WTC11 (cell line): Measurements from ENCODE around the gene BRCA1. TPM values are rescaled to one million over a fixed set of nuclear protein-coding genes. Genes with fewer than 3 reads are reported as not detected.

Experiments
- ATAC-seq: fragments of 200-7000 bp; cut with Tn5 transposase; 2 replicates; pipeline ENCODE4 v1.10.0; 2021; ENCODE audit warnings: mild to moderate bottlenecking, moderate library complexity
- CTCF ChIA-PET: fragments of 300-600 bp; sonication (Branson Sonifier 250); formaldehyde crosslinking; loops from one replicate; lab custom pipeline; 2021; ENCODE audit warnings: antibody characterized with exemption; lab: Charles Lee
- POLR2A ChIA-PET: fragments of 350-600 bp; sonication (Branson Sonifier 250); formaldehyde crosslinking; loops from one replicate; lab custom pipeline; 2021; ENCODE audit warnings: antibody characterized with exemption; lab: Charles Lee
- DNase-seq: peaks from one replicate; pipeline ENCODE4 v3.0.0; 2021; ENCODE audit warnings: low spot score
- H3K27ac Mint-ChIP-seq: 2 replicates; pipeline ENCODE4 v1.8.0; 2021; ENCODE audit warnings: mixed read lengths
- H3K27me3 Mint-ChIP-seq: 2 replicates; pipeline ENCODE4 v1.8.0; 2021; ENCODE audit warnings: low read depth, mild to moderate bottlenecking, moderate library complexity, mixed read lengths
- H3K36me3 Mint-ChIP-seq: 2 replicates; pipeline ENCODE4 v1.8.0; 2021; ENCODE audit warnings: mixed read lengths
- H3K4me1 Mint-ChIP-seq: 2 replicates; pipeline ENCODE4 v1.8.0; 2022; ENCODE audit warnings: mixed read lengths
- H3K4me3 Mint-ChIP-seq: 2 replicates; pipeline ENCODE4 v1.8.0; 2021; ENCODE audit warnings: mild to moderate bottlenecking, moderate library complexity, mixed read lengths
- H3K9me3 Mint-ChIP-seq: 2 replicates; pipeline ENCODE4 v1.8.0; 2021; ENCODE audit warnings: mixed read lengths
- ARID4B ChIP-seq: sonication (generic); formaldehyde crosslinking; IDR thresholded peaks from 2 replicates; pipeline ENCODE4 v1.8.0; 2023; ENCODE audit warnings: missing genetic modification reagents, mild to moderate bottlenecking, borderline replicate concordance
- E2F1 ChIP-seq: sonication (generic); formaldehyde crosslinking; IDR thresholded peaks from 2 replicates; pipeline ENCODE4 v1.8.0; 2022; ENCODE audit warnings: mild to moderate bottlenecking, missing genetic modification reagents
- ETV6 ChIP-seq: sonication (generic); formaldehyde crosslinking; IDR thresholded peaks from 2 replicates; pipeline ENCODE4 v1.8.1; 2022; ENCODE audit warnings: mild to moderate bottlenecking, missing genetic modification reagents
- HMGA2 ChIP-seq: fragments of 250-450 bp; sonication (Bioruptor Pico); IDR thresholded peaks from 2 replicates; pipeline ENCODE4 v1.4.0; 2021; ENCODE audit warnings: mild to moderate bottlenecking, moderate library complexity
- HMGXB4 ChIP-seq: sonication (generic); formaldehyde crosslinking; IDR thresholded peaks from 2 replicates; pipeline ENCODE4 v1.8.1; 2023; ENCODE audit warnings: mild to moderate bottlenecking, moderate library complexity, missing genetic modification reagents
- KAT7 ChIP-seq: sonication (generic); formaldehyde crosslinking; IDR thresholded peaks from 2 replicates; pipeline ENCODE4 v1.8.1; 2023; ENCODE audit warnings: missing genetic modification reagents, mild to moderate bottlenecking, borderline replicate concordance
- NR1H2 ChIP-seq: sonication (generic); formaldehyde crosslinking; IDR thresholded peaks from 2 replicates; pipeline ENCODE4 v1.9.0; 2021; ENCODE audit warnings: mild to moderate bottlenecking, moderate library complexity, missing genetic modification reagents
- NR2C2 ChIP-seq: sonication (generic); formaldehyde crosslinking; IDR thresholded peaks from 2 replicates; pipeline ENCODE4 v1.8.0; 2022; ENCODE audit warnings: mild to moderate bottlenecking, missing genetic modification reagents
- OVOL2 ChIP-seq: fragments of 250-450 bp; sonication (Bioruptor Pico); IDR thresholded peaks from 2 replicates; pipeline ENCODE4 v1.9.0; 2021; ENCODE audit warnings: mild to moderate bottlenecking, borderline replicate concordance
- PRRX2 ChIP-seq: fragments of 250-450 bp; sonication (Bioruptor Pico); IDR thresholded peaks from 2 replicates; pipeline ENCODE4 v1.8.0; 2021; ENCODE audit warnings: mild to moderate bottlenecking
- SMAD3 ChIP-seq: sonication (generic); formaldehyde crosslinking; IDR thresholded peaks from 2 replicates; pipeline ENCODE4 v1.8.0; 2022; ENCODE audit warnings: missing genetic modification reagents, mild to moderate bottlenecking, borderline replicate concordance
- USF2 ChIP-seq: sonication (generic); formaldehyde crosslinking; IDR thresholded peaks from 2 replicates; pipeline ENCODE4 v1.8.1; 2023; ENCODE audit warnings: mild to moderate bottlenecking, missing genetic modification reagents, moderate library complexity
- ZNF121 ChIP-seq: sonication (generic); formaldehyde crosslinking; IDR thresholded peaks from 2 replicates; pipeline ENCODE4 v1.8.0; 2023; ENCODE audit warnings: missing genetic modification reagents
- ZNF232 ChIP-seq: sonication (generic); formaldehyde crosslinking; IDR thresholded peaks from 2 replicates; pipeline ENCODE4 v1.8.0; 2022; ENCODE audit warnings: mild to moderate bottlenecking, missing genetic modification reagents
- ZNF281 ChIP-seq: sonication (generic); formaldehyde crosslinking; IDR thresholded peaks from 2 replicates; pipeline ENCODE4 v1.8.0; 2023; ENCODE audit warnings: mild to moderate bottlenecking, missing genetic modification reagents
- ZNF671 ChIP-seq: fragments of 250-450 bp; sonication (Bioruptor Pico); IDR thresholded peaks from 2 replicates; pipeline ENCODE4 v1.8.0; 2021; ENCODE audit warnings: mild to moderate bottlenecking
- total RNA-seq: library from RNA; stranded (reverse); gene quantifications from 3 replicates; pipeline ENCODE4 v1.2.3, GENCODE V29; 2021
- TF ChIP-seq, protein P1 (sequence below): sonication (generic); formaldehyde crosslinking; IDR thresholded peaks from 2 replicates; pipeline ENCODE4 v1.8.1; 2022; ENCODE audit warnings: low read depth, mild to moderate bottlenecking, moderate library complexity, missing genetic modification reagents, borderline replicate concordance
- TF ChIP-seq, protein P2 (sequence below): sonication (generic); formaldehyde crosslinking; IDR thresholded peaks from 2 replicates; pipeline ENCODE4 v1.8.0; 2022; ENCODE audit warnings: mild to moderate bottlenecking, missing genetic modification reagents
- TF ChIP-seq, protein P3 (sequence below): sonication (generic); formaldehyde crosslinking; IDR thresholded peaks from 2 replicates; pipeline ENCODE4 v1.8.1; 2023; ENCODE audit warnings: mild to moderate bottlenecking, missing genetic modification reagents

Gene BRCA1
- total RNA-seq, 1 experiment from 2014 or later = 37.8 TPM

DNA sequence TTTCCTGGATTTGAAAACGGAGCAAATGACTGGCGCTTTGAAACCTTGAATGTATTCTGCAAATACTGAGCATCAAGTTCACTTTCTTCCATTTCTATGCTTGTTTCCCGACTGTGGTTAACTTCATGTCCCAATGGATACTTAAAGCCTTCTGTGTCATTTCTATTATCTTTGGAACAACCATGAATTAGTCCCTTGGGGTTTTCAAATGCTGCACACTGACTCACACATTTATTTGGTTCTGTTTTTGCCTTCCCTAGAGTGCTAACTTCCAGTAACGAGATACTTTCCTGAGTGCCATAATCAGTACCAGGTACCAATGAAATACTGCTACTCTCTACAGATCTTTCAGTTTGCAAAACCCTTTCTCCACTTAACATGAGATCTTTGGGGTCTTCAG is 32.3 kb downstream of the BRCA1 start:
- no peak overlapping the region for H3K4me3 Mint-ChIP-seq
- no peak for TF ChIP-seq SMAD3 (CRISPR knock-in tag)
- TF ChIP-seq ZNF281 (CRISPR knock-in tag) = no peak
- TF ChIP-seq ZNF232 (CRISPR knock-in tag) = no peak
- no peak for TF ChIP-seq NR1H2 (CRISPR knock-in tag)
- TF ChIP-seq PRRX2 (CRISPR knock-in tag) = no peak
- TF ChIP-seq, protein P1, sequence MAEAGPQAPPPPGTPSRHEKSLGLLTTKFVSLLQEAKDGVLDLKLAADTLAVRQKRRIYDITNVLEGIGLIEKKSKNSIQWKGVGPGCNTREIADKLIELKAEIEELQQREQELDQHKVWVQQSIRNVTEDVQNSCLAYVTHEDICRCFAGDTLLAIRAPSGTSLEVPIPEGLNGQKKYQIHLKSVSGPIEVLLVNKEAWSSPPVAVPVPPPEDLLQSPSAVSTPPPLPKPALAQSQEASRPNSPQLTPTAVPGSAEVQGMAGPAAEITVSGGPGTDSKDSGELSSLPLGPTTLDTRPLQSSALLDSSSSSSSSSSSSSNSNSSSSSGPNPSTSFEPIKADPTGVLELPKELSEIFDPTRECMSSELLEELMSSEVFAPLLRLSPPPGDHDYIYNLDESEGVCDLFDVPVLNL (CRISPR knock-in tag) = no peak
- TF ChIP-seq OVOL2 (CRISPR knock-in tag) = no peak
- no peak for TF ChIP-seq USF2 (CRISPR knock-in tag)
- no peak for TF ChIP-seq KAT7 (CRISPR knock-in tag)
- no peak for TF ChIP-seq E2F1
- no peak for TF ChIP-seq HMGA2
- no peak for TF ChIP-seq ZNF671 (CRISPR knock-in tag)
- no peak for TF ChIP-seq ARID4B
- TF ChIP-seq HMGXB4 (CRISPR knock-in tag) = no peak
- TF ChIP-seq ETV6 (CRISPR knock-in tag) = no peak
- TF ChIP-seq, protein P2, sequence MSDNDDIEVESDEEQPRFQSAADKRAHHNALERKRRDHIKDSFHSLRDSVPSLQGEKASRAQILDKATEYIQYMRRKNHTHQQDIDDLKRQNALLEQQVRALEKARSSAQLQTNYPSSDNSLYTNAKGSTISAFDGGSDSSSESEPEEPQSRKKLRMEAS (CRISPR knock-in tag) = no peak
- TF ChIP-seq ZNF121 = no peak
- TF ChIP-seq, protein P3, sequence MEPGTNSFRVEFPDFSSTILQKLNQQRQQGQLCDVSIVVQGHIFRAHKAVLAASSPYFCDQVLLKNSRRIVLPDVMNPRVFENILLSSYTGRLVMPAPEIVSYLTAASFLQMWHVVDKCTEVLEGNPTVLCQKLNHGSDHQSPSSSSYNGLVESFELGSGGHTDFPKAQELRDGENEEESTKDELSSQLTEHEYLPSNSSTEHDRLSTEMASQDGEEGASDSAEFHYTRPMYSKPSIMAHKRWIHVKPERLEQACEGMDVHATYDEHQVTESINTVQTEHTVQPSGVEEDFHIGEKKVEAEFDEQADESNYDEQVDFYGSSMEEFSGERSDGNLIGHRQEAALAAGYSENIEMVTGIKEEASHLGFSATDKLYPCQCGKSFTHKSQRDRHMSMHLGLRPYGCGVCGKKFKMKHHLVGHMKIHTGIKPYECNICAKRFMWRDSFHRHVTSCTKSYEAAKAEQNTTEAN (CRISPR knock-in tag) = no peak
- no peak for TF ChIP-seq NR2C2 (CRISPR knock-in tag)
- no peak for DNase-seq
- no peaks in the 10 kb centered on the region for H3K27me3 Mint-ChIP-seq
- H3K36me3 Mint-ChIP-seq = peaks cover 30% of the 10 kb centered on the region
- CTCF ChIA-PET = no interaction called here
- POLR2A ChIA-PET = no interaction called here
- ATAC-seq = no peak
- H3K27ac Mint-ChIP-seq = no peak overlapping the region
- no peaks in the 10 kb centered on the region for H3K4me1 Mint-ChIP-seq
- H3K9me3 Mint-ChIP-seq = no peaks in the 10 kb centered on the region
